ENCODE results near the gene NTN1.

Gene NTN1

DNA sequence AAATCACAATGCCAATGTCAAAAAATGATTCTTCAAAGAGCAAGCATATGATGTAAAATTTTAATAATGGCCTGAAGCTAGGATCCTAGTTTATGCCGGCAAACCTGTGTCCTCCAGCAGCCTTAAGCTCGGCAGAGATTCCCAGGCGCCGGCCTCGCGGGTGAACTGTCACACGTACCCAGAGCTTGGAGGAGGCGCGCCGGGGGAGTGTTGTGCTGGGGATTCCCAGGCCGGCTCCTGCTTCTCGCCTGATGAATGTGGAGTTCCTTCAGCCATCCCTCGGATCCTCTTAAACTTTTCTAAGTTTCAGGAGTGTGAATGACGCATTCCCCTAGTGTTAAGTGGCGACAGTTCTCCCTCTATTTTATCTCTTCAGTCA, 19.1 kb upstream of the NTN1 start:
- no peak for DNase-seq (ENCODE audit: extremely low read depth, low read depth)
- TF ChIP-seq, protein P1, sequence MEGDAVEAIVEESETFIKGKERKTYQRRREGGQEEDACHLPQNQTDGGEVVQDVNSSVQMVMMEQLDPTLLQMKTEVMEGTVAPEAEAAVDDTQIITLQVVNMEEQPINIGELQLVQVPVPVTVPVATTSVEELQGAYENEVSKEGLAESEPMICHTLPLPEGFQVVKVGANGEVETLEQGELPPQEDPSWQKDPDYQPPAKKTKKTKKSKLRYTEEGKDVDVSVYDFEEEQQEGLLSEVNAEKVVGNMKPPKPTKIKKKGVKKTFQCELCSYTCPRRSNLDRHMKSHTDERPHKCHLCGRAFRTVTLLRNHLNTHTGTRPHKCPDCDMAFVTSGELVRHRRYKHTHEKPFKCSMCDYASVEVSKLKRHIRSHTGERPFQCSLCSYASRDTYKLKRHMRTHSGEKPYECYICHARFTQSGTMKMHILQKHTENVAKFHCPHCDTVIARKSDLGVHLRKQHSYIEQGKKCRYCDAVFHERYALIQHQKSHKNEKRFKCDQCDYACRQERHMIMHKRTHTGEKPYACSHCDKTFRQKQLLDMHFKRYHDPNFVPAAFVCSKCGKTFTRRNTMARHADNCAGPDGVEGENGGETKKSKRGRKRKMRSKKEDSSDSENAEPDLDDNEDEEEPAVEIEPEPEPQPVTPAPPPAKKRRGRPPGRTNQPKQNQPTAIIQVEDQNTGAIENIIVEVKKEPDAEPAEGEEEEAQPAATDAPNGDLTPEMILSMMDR (IDR thresholded peaks at IDR 0.05; ENCODE audit: low read depth, low read length): no peak

DNA sequence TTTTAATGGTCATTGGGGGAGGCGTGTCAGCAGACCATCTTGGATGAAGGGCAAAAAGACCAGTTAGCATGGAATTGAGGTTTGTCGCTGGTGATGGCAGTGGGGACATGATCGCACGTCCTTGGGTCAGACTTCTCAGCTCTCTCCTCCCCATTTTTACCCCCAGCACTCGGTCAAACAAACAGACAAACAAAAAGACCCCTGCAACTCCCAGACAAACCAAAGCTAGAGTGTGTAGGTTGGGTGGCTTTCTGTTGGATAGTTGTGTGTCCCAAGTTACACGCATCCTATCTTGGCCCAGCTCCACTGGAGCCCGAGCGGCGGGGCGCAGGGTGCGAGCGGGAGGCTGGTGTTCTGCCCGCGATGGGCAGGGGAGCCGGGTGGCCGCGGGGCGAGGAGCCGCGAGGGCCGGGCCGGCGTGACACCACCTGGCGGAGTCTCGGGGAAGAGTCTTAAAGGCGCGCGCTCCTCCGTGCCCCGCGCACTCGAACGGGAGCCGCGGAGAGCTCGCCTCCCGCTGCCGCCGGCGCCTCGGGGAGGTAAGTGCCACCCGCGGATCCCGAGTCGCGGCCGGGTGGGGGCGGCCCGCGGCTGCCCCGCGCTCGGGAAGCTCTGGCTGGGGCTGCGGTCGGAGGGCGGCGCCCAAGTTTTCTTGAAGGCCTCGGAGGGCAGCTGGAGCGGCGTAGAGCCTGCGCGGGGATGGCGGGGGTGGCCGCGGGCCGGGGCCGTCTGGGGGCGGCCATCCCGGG, 18.5 kb upstream of the NTN1 start:
- TF ChIP-seq, protein P1 (IDR thresholded peaks at IDR 0.05; ENCODE audit: low read depth, low read length): no peak
- no peak for DNase-seq (ENCODE audit: extremely low read depth, low read depth)

DNA sequence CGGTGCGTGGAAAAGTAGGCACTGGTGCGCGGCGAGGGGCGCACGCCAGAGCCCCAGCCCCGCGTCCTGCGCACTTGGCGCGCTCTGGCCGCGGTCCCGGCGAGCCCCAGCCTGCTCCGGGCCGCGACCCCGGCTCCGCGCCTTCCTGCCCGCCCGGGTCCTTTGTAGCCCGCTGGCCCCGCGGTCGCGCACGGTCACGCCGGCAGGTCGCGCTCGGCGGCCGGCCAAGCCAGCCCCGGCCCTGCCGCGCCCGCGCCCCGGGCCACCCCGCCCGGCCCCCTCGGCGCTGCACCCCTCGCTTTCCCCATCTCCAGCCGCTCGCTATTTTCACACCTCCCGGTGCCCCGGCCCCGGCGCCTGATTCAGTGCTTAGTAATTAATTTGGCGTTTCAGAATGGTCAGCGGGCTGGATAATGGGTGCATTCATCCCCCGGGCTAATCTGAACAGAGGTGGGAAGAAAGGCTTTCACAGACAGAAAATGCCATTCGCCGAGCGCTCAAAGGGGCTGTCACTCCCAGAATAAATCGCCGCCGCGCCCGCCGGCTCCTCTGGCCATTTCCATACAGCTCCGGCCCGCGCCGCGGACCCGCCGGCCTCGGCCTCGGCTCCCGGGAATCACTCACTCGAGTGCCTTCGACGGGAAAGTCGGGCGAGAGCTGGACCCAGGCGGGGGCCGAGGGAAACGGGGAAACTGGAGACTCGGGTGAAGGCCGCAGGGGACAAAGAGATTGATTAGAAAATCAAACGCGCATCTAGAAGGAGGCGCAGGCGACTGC, 17.8 kb upstream of the NTN1 start:
- no peak for DNase-seq (ENCODE audit: extremely low read depth, low read depth)
- TF ChIP-seq, protein P1 (IDR thresholded peaks at IDR 0.05; ENCODE audit: low read depth, low read length): no peak

DNA sequence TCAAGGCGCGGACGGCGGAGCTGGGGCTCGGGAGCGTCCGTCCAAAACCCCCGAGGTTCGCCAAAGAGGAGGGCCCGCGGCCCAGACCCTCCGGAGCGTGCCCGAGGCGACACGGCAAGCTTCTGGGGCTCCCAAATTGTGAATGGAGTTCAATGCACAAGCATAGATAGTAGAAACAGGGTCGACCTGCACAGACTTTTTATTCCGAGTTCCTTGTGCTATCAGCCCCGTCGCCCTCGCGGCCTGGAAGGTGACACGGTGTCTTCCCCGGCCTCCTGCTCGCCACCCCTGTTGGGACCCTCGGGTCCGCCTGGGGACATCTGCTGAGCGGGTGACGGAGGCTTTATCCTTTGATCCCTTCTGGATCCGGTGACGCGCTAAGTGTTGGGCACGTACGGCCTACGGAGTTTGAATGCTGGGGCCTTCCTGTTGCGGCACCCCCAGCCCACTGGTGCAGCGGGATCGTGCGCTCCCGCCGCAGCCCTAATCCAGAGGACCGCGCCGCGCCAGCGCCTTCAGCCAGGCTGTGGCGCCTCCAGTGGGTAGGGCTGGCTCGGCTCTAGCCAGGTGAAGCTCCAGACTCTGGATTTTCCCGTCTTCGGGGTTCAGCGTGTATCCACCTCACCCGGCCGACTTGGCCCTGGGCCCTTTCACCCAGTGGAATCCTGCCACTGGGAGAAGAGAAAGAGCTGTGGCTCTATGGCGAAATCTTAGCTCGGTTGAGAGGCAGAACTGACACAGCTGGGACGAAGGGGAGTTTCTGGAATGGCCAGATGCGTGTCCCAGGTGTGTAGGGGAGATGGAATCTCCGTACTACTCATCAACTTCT, 17.0 kb upstream of the NTN1 start:
- no peak for DNase-seq (ENCODE audit: extremely low read depth, low read depth)
- TF ChIP-seq, protein P1 (IDR thresholded peaks at IDR 0.05; ENCODE audit: low read depth, low read length): no peak

DNA sequence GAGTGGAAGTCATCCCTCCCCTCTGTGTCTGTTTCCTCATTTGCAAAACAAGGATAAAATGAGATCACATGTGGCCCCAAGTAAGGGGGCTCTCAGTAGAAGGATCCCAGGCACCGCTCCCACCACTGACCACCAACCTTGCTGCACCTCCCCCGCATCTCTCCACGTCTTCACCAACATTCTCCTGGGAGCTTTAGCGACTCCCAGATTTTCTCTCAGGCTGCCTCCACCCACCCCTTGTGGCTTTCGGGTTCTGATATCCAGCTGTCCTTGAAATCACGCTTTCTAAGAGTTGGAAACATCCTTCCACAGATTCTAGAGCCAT, 16.4 kb upstream of the NTN1 start:
- TF ChIP-seq, protein P1 (IDR thresholded peaks at IDR 0.05; ENCODE audit: low read depth, low read length): no peak
- no peak for DNase-seq (ENCODE audit: extremely low read depth, low read depth)

DNA sequence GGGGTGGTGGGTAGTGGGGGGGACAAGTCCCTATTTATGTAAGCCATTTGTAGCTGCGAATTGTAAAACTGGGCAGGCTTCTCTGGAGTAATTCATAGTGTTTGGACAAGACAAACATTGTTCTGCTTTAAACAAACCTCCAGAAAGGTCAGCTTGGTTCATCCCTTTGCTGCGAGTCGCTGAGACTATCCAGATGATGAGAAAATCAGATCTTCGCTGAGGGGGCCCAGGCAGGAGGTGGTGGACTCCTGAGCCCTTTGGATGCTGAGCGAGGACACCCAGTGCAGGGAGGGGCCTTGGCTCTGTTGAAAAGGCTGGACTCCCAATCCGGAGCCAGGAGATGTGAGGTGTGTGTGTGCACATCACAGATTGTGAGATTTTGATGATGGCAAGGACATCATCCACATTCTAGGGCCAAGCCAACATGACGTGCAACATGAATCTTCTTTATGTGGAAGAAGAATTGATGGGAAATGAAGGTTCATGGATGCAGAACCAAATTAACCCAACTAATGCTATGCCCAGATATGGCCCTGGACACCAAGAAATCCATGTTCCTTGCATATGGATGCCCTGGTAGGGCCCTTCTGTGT, 15.0 kb upstream of the NTN1 start:
- DNase-seq (ENCODE audit: extremely low read depth, low read depth): no peak
- TF ChIP-seq, protein P1 (IDR thresholded peaks at IDR 0.05; ENCODE audit: low read depth, low read length): no peak
